Left cardiac atrium (tissue), 4 donors: ENCODE measurements around the gene ZSWIM5. TPM values are rescaled to one million over a fixed set of nuclear protein-coding genes. Genes with fewer than 3 reads are reported as not detected.
"Not testable (repeated sequence)": the region's sequence is repeated elsewhere in the genome, so short reads cannot be mapped to it uniquely, and the experiment has no call there.

Source experiments
- ATAC-seq, 2 donors: fragments of 200-7000 bp; cut with Tn5 transposase; one replicate each; pipeline ENCODE4 v1.9.1; 2020; ENCODE audit warnings: mild to moderate bottlenecking in 2 of 2, moderate library complexity in 2 of 2
- DNase-seq: peaks from one replicate; pipeline ENCODE4 v3.0.0-alpha.2; 2020
- intact Hi-C, 2 donors: fragments of 100-400 bp; cut with DNase I; formaldehyde crosslinking; loops; one replicate each; pipeline versions ENCODE4 v1.14.1 to v1.15.1; 2022 to 2023
- long read RNA-seq: library from polyadenylated mRNA; unstranded; transcript quantifications from one replicate; pipeline ENCODE4 v2.0.0, GENCODE V29; 2021
- total RNA-seq, 2 donors: library from RNA; stranded (reverse); fragmentation: NEBNext Ultra II Directional; extraction: Animal tissue kit (Norgen Biotek cat#: 25700); gene quantifications; one replicate each; pipeline ENCODE4 v1.2.1, GENCODE V29; 2021
- donor health status: DM: no; HTN: yes; CAD: no.
- donor health status: DM: no; HTN: yes; CAD: no; lungs with severe emphysema.
- donor health status: DM: yes; HTN: yes; CAD: no.
- donor health status: Dilated cardiomyopathy.

ZSWIM5 gene
- 1 to 10 TPM; 1.3 to 1.5 TPM for total RNA-seq
- long read RNA-seq = 0 reads

- ATAC-seq (peak; percentile 97 to 98), DNase-seq (peak; percentile 77)
- intact Hi-C loops = no loop called here
These were observed at the start of gene ZSWIM5 for GRCh38 chr1:45205910-45206721. Gene ZSWIM5 (minus strand): TSS chr1:45206605. CDS start chr1:45206350, 255 bp downstream.

- ATAC-seq (no peak), DNase-seq (no peak)
- intact Hi-C loops = no loop called here
These were observed 48.1 kb upstream of the ZSWIM5 start for GRCh38 chr1:45254490-45254889.

- DNase-seq = no peak
- no peak for ATAC-seq
- intact Hi-C loops = no loop called here
These were observed 44.1 kb upstream of the ZSWIM5 start for GRCh38 chr1:45250544-45250943.

GRCh38 chr1:45248004-45248403 lies 41.6 kb upstream of the ZSWIM5 start:
- DNase-seq, ATAC-seq, intact Hi-C loops: not testable (repeated sequence)

GRCh38 chr1:45246760-45247159 lies 40.4 kb upstream of the ZSWIM5 start:
- intact Hi-C loops = no loop called here
- DNase-seq (no peak), ATAC-seq (no peak)

- ATAC-seq, intact Hi-C loops, DNase-seq: not testable (repeated sequence)
These were observed 40.0 kb upstream of the ZSWIM5 start for GRCh38 chr1:45246359-45246758.

GRCh38 chr1:45244660-45245059 lies 38.3 kb upstream of the ZSWIM5 start:
- ATAC-seq = no peak

GRCh38 chr1:45243476-45244343 lies 37.3 kb upstream of the ZSWIM5 start:
- intact Hi-C loops = no loop called here
- DNase-seq (no peak), ATAC-seq (no peak)

More at GRCh38 chr1:45244660-45245059, 38.3 kb upstream of the ZSWIM5 start:
- intact Hi-C loops = no loop called here
- no peak for DNase-seq

GRCh38 chr1:45238846-45239245 lies 32.4 kb upstream of the ZSWIM5 start:
- ATAC-seq = no peak
- intact Hi-C loops = no loop called here
- no peak for DNase-seq

GRCh38 chr1:45236136-45236535 lies 29.7 kb upstream of the ZSWIM5 start:
- intact Hi-C loops = no loop called here
- DNase-seq (no peak), ATAC-seq (no peak)

GRCh38 chr1:45230537-45230936 lies 24.1 kb upstream of the ZSWIM5 start:
- DNase-seq = no peak
- intact Hi-C loops = no loop called here
- no peak for ATAC-seq

- intact Hi-C loops = no loop called here
- no peak for ATAC-seq
- no peak for DNase-seq
These were observed 19.2 kb upstream of the ZSWIM5 start for GRCh38 chr1:45225598-45225997.

GRCh38 chr1:45223710-45224109 lies 17.3 kb upstream of the ZSWIM5 start:
- intact Hi-C loops, DNase-seq, ATAC-seq: not testable (repeated sequence)

- ATAC-seq (no peak), DNase-seq (no peak)
- intact Hi-C loops = no loop called here
These were observed 15.3 kb upstream of the ZSWIM5 start for GRCh38 chr1:45221716-45222115.

GRCh38 chr1:45216861-45217260 lies 10.5 kb upstream of the ZSWIM5 start:
- intact Hi-C loops = no loop called here
- DNase-seq (no peak), ATAC-seq (no peak)

- no peak for DNase-seq
- ATAC-seq = no peak
These were observed 9.8 kb upstream of the ZSWIM5 start for GRCh38 chr1:45216200-45216541.

GRCh38 chr1:45215485-45216199 lies 9.2 kb upstream of the ZSWIM5 start:
- intact Hi-C loops = no loop called here
- no peak for ATAC-seq
- DNase-seq = no peak

More at GRCh38 chr1:45216200-45216541, 9.8 kb upstream of the ZSWIM5 start:
- intact Hi-C loops = no loop called here

- intact Hi-C loops = no loop called here
- no peak for DNase-seq
- ATAC-seq = no peak
These were observed 7.5 kb upstream of the ZSWIM5 start for GRCh38 chr1:45213892-45214291.

GRCh38 chr1:45211076-45211475 lies 4.7 kb upstream of the ZSWIM5 start:
- intact Hi-C loops = no loop called here
- ATAC-seq (no peak), DNase-seq (no peak)
